ENCODE data around the gene CAMK2B.
A peak's percentile ranks its signal among the peaks of the same experiment; 100 is the strongest.

The CAMK2B gene

DNA sequence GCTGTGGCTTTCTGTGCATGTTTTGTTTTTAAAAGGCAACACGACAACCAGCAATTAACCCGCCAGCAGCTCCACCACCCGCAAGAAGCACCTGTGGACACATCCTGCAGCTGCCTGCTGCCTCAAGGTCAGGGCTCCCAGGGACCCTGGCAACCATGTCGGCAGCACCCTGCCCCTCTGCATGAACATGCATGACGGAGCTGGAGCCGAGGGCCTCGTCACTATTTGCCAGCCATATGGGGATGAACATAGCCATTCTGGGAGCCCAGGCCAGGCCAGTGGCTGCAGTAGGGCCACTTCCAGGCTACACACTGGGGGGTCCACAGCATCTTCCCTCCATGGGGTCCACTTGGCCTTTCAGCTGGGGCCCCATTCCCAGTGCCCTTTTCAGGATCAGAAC is 52.9 kb downstream of the CAMK2B start:
- DNase-seq = no peak

DNA sequence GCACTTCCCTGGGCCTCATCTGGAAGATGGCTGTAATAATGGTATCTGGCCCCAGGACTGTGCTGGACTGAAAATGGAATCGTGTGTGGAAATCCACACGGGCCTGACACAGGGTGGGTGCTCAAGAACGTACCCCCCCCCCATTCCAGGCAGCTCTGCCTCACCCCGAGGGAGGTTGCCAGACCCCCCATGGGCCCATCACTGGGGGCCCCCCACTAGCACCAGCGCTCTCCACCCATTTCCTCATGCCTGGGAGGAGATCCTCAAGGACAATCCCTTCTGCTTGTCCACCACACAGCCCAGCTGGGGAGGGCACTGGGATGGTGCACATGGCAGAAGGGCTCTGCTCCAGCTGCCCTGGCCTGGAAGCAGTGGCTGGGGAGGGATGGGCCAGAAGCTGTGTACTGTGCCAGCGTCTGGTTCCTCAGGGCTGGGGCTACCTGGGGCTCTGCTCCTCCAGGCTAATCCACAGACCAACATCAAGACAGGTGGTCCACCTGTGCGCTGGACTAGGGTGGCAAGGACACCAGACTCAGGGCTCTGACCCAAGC is 55.4 kb downstream of the CAMK2B start:
- no peak for DNase-seq

DNA sequence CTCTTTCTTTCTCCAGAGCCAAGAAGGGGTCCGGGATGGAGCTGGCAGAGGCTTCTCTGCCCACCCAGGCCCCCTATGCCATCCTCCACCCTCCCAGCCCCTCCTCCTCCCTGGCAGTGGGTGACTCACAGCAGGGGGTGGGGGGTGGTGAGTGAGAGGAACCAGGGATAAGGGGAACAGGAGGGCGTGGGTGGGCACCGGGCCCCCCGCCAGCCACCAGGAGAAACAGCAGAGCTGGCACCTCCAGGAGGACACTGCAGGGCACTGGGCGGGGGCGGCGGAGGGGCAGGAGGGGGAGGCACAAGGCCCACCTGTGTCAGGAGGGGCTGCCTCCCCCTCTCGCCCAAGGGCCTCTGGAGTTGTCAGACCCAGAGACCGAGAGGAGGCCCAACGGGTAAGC is 56.0 kb downstream of the CAMK2B start:
- no peak for DNase-seq

DNA sequence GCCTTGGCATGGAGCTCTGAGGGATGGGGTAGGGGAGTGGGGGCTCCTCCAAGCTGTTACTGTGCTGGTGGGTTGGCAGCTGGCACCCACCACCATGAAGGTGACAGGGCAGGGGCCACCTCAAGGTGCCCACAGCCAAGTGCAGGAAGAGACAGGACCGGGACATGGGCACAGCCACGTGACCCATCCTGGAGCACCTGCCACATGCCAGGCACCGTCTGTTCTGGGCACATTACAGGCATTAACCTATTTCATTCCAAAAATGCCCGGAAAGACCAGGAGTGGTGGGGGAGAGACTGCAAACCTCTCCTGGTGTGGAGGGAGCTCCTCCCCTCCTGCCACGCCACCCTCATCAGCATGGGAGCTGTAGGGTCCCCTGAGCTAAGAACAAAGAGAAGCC is 56.7 kb downstream of the CAMK2B start:
- peak; percentile 31 to 83 for DNase-seq

DNA sequence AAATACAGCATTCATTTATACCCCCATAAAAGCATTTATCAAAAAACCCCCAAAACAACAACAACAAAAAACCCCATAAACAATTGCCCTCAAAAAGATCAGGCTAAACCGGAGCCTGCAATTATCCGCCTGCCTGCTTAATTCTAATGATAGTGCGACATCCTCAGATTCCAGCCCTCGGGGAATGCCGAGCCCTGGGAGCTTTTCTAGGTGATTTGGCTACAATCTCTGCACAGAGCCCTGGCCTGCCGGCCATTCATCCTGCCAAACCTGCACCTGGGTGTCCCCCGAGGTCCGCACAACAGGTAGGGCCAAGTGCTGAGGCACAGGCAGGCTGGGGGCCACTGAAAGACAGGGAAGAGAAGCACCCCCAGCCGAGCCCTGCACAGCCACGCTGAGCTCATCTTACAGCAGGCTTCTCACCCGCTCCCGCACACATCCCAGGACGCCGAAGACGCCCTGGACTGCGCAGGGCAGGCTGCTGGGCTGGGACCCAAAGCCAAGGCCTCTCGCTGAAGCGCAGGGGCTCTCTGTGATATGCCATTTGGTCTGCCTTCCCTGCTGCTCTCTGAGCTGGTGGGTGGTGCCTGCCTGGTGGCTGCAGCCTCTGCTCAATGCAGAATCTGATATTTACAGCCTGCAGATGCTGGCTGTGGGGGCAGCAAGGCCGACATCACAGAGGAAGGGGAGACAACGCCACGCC is 57.5 kb downstream of the CAMK2B start:
- DNase-seq = peak in 1 of 2 experiments; percentile 32

DNA sequence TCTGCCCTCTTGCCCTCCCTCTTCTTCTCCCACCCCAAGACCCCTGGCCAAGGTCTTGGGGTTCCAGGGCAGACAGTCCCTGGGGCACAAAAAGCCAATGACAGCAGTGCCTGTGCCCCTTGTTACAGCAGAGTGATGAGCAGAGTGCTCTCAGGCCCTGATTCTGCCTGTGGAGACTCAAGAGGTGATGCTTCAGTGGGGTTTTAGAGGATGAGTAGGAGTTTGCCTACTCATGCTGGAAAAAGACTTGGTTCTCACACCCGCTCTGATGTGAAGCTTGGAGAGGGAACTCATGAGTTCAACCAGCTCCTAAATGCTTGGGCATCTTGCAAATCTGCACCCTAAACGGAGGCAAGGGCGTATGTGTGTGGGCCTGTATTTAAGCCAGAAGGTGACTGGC is 58.2 kb downstream of the CAMK2B start:
- DNase-seq = no peak

DNA sequence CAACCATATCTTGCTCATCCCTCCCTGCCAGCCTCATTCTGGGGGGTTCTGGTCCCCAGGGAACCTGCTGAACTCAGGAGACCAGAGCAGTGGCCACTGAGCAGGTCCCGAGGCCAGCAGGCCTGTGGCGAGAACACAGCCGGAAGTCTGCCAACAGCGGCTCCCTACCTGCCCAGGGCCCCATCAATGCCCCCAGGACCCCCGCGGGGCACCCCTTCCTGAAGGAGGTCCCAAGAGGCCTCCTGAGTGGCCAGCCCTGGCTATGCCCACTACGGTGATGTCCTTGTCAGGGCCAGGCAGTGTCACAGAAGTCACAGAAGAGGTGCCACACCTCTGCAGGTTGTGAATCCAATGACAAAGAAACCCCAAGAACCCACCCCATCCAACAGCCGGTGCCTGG is 58.9 kb downstream of the CAMK2B start:
- no peak for DNase-seq

DNA sequence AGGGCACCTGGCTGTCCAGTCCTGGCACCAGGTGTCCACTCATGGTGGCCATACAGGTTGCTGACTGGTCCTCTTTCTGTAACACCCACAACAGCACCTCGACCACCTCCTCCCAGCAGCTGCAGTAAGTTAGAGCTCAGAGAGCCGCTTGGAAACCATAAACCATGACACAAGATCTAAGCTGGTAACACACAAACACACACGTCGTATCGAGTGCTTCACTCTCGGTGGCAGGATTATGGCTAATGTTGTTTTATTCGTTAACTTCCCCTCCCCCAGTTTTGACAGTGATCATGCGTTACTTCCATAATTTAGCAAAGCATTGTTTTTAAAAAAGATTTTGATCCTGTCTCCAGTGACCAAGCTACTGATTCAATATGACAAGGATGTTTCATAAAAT is 59.7 kb downstream of the CAMK2B start:
- no peak for DNase-seq

DNA sequence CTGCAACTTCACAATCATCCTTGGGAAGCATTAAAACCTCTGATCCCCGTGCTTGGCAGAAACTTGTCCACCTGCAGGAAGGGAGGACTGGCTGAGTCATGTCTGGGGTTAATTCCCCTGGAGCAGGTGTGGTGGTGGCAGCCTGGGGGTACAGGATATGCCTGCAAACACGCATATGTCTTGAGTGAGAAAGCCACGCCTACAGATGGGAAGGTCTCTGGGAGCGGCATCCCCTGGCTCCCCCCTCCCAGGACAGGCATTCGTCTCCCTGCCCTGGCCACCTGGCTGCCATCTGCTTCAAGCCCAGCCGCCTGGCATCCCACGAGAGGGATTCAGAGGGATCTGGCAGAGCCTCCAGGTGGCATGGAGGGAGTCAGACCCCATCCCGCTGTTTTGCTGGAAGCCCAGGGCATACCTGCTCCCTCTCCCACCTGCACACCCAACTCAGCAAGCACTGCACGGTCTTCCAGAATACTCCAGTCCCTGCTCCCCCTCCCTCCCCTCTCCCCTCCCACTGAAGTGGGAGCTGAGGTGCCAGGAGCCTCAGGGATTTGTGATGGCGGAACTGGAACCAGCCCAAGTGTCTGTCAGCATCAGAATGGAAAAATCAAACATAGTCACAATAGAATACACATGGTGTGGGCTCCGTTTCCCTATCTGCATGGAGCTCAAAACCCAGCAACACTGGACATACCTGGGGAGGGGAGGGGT is 61.0 kb downstream of the CAMK2B start:
- DNase-seq = peak; percentile 88 to 96

DNA sequence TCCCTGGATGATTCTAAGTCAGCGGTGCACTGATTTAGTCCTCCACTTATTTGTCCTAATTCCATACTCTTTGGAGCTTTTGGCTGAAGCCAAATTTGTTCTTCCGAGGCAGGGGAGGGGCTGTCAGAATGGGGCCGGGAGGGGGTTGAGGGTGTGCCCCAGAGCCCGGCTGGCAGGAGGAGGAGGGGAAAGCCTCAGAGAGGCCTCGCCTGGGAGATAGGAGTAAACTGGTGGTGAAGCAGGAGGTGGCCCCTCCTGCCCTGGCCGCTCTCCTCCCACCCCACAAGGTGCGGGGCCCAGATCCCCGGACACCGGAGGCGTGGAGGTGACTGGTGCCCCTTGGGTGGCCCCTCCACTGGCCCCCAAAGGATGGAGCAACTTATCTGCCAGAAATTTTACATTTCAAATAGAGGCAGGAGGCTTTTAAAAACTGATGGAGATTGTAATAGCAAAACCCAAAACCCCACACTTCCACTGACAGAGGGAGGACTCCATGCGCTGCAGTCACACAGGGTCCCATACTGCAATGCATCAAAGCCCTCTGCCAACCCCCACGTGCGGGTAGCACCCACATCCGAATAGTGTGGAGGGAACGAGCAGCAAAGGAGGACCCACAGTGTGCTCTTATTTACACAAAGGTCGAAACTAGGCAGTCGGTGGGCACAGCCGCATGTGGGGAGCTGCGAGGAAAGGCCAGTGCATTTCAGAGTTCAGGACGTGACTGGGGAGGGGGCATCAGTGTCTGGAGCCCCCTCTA is 61.9 kb downstream of the CAMK2B start:
- DNase-seq = no peak

DNA sequence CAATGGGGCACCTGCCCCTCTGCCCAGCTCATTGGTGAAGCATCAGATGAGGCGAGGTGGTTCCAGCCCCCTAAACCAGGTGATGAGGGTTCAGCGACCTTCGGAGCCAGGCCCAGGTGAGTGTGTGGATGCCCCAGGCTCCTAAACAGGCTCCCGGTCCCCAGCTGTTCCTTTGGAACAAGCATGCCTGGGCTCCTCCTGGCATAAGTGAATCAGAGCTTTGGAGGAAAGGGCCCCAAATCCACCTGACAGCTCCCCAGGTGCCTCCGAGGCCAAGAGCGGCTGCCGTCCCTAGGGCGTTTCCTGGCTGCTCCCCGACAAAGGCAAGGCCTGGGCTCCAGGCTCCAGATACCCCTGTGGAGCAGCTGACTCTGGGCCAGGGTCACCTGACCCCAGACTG is 63.4 kb downstream of the CAMK2B start:
- DNase-seq = no peak

DNA sequence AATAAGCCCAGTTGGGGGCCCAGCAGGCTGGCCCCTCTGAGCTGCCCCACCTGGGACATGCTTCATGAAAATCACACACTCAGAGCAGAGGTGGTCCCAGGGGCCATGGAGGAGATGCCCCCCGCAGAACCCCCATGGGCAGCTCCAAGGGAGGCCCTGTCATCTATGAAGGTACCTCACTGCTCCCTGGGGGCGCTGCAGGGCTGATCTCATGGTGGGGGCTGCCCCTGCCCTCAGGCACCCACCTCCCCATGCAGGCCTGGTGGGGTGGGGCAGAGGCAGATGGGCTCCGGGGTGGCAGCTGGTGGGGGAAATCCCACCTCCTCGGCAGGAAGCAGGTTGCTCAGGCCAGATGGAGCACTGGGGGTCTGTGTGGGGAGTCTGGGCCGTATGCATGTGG is 64.2 kb downstream of the CAMK2B start:
- DNase-seq = no peak

DNA sequence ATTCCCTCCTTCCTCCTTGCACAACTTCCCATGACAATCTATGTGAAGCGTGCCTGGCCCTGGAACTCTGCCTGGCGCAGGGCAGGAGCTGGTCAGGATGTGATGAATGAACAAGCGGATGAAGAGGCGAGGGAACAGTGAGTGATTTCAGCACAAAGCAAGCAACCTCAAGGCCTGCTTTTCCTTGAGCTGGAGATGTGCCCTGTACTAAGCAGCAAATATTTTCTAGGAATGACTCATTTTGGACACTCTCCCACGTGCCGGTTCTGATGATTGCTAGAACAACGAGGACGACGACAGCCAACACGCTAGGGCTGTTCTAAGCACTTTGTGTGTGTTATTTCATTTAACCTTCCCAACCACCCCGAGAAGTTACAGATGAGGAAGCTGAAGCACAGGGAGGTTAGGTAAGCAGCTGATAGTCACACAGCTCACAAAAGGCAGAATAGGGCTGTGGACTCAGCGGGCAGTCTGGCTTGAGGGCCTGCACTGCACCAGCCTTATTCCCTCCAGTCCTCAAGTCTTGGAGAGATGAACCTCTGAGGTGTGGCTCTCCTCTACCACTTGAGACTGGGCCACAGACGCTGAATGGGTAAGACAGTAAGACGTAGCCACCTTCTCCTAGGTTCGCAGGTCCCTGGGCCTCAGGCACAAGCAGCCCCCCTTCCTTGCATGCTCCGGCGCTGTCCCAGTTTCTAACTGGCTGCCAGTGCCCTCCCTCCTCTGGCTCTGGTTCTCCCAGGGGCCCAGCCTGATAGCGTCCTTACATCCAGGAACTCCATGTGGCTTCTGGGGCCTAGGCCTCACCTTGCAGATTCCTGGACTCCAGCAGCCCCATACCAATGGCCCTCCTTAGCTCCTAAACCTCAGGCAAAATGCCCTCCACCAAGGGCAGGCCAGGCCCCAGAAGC is 65.6 kb downstream of the CAMK2B start:
- DNase-seq = peak; percentile 24 to 45

DNA sequence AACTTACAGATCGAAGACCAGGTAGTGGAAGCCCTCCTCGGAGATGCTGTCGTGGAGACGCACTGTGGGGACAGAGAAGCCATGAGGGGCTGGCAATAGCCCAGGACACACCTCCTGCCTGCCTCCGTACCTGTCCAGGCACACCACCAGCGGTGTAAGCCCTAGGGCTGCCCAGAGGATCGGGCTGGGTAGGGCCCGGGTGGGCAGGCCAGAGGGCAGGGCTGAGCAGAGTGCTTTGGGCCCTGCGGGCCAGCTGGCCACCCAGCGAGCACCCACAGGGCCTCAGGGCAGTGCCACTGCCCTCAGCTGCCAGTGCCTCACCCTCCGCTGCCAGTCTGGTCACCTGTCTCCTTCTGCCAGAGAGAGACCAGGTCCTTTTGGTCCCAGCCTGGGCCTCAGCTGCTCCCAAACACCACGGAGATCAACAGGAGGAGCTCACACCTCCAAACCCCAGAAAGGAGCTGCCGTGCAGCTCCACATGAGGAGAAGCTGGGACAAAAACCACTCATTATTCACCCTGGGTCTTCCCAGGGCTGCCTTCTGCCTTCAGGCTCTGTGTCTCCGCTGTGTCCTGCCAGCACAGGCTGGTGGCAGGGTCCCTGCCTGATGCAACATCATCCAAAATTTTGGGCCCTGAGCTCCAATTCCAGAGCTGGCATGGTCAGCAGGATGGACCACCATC is 66.4 kb downstream of the CAMK2B start:
- no peak for DNase-seq

DNA sequence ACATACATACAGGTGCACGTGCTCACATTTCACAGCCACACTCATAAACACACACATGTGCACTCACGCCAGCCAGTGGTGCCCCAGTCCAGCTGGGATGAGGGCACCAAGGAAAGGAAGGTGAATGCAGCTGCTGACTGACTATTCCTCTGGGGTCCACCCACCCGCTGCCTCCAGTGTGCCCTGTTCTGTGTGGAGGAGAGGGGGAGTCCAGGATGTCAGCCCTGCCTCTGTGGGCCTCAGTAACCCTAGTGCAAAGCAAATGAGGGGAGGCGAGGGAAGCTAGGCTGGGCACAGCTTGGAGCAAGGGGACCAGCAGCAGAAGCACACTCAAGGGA is 67.0 kb downstream of the CAMK2B start:
- no peak for DNase-seq

DNA sequence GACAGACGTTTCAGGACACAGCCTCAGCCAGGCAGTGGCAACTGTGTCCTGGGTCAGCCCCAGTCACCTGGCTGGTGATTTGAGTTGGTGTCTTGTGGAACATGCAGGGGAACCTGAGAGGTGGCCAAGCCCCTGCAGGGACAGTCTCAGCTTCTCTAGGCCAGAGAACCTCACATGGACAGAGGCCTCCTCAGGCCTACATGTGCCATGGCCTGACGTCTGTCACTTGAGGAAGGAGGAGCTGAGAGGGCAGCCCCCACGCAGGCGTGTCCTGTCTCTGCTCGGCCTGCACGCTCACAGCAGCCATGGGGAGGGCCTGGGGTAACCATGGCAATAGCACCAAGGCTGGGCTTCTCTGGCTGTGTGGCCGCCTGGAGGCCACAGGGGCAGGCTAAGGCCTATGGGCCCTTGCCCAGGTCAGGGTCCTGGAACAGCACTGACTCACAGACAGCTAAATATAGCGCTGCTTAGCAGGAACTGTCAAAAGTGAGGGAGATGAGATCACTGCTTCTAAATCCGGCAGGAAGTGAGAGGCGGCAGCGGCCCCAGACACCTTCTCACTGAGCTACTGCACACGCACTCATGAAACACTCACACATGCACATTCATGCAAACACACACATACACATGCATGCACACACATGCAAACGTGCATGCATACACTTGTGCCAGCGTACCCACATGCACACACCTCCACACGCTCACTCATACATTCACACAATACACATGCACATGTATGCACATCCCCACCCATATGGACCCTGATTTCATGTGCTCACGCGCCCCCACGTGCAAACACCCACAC is 67.6 kb downstream of the CAMK2B start:
- no peak for DNase-seq

DNA sequence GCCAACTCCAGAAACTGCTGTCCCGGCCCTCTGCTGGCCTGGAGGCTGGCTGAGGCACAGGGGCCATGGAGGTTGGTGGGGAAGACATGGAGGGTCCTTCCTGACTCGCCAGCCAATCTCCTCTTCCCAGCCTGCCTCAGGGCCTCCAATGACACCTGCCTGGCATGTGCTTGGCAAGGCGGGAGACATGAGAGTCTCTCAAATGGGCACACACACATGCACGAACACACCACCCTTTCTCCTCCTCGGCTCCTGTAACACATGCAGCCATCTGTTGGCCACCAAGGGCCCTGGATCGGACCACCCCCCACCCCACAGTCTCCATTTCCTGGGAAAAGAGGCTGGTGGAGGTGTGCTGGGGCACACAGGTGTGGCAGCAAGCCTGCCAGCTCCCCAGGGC is 68.2 kb downstream of the CAMK2B start:
- DNase-seq = no peak

DNA sequence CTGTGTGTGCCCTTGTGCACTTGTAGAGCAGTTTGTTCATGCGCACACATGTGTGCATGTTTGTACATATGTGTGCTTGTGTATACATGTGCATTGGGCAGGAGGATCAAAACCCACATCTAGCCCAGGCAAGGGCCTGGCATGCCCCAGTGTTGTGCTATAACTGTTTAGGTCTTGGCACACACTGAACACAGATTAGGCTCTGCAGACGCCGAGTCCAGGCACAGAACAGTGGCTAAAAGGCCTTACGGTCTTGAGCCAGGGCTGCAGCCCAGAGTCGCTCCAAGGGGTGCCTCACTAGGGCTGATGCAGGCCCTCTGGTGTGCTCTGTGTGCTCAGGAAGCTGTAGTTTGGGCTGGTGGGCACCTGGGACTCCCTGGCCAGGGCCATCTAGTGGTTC is 68.9 kb downstream of the CAMK2B start:
- no peak for DNase-seq

DNA sequence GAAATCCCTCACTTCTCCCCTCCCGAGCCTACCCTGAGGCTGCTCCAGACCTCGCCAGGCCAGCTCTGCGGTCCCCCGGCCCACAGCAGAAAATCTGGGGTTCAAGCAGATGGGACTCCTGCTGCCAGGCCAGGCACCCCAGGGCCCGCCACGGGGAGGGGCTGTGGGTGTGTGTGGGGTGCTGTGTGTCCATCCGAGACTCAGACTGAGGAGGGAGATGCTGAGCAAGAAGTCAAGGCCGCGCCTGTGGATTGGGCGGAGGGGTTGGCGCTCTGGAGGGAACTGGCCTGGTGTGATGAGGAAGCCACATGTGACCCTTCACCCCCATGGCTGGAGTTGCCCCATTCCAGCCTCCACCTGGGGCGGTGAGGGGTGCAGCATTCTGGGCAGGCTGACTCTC is 73.5 kb downstream of the CAMK2B start:
- DNase-seq = no peak

DNA sequence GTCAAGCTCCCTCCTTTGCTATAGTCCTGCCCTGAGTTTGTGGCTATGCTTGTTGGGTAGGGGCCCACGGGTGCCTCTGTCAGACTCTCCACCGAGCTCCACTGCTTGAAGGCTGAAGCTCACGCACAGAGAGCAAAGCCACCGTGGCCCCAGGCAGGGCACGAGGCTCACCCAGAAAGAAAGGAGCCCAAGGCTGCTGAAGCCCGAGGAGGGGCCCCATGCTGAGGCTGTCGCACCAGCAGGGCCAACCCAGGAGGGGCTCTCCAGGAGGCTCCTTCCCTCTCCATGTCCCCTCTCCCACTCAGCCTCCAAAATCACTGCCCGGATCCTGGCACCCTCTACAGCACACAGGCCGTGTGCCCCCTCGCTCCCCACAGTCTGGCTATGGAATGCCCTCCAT is 74.1 kb downstream of the CAMK2B start:
- DNase-seq = no peak

DNA sequence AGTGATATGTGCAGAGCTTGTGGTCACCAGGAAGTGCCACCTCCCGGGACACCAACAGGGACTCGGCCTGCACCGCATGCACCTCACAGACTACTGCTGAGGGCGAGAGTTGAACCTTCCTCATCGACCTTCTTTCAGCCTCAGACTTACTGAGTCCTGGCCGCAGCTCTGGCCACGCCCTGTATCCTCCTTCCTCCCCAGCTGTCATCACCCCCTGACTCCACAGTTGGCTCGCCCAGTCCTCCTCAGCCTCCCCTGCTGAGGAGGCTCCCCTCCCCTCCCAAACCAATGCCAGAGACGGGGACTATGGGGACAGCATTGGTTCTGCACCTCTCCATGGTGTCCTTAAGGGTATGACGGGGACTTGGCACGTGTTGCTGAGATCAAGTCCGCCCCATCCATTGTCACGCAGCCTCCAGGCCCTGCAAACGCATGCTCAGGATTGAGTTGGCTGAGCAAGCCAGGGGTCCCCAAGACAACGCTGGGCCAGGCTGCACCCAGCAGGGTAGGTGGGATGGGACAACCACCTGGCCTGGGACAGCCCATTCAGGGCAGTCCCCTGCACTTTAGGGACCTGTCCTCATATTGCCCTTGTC is 75.7 kb downstream of the CAMK2B start:
- no peak for DNase-seq
